NCI-H2196 treated with DMSO at 0.1 percent for 48 hours (cell line): ENCODE data around the gene INPP5B.
A peak's percentile ranks its signal among the peaks of the same experiment; 100 is the strongest.

ENCODE experiments used
- DNase-seq: peaks from one replicate; lab custom pipeline; 2025; ENCODE audit not compliant: unreplicated experiment; lab: John Stamatoyannopoulos, UW

Gene INPP5B

DNA sequence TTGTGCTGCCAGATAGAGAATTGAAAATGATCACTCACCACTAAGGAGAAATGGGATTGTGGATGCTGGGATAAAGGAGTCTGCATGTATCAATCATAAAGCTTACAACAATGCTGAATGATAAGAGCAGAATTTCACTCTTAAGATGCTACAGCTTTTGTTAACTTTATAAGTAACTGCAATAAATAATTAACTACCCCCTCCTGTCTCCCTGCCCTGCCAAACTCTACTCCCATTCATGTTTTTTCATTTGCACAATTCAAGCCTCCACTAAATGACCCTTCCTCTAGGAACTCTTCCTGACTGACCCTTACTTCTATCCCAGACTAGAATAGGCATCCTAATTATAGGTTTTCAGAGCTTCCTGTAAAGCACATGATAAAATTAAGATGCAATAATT, 102.3 kb downstream of the INPP5B start:
- DNase-seq, result no peak

DNA sequence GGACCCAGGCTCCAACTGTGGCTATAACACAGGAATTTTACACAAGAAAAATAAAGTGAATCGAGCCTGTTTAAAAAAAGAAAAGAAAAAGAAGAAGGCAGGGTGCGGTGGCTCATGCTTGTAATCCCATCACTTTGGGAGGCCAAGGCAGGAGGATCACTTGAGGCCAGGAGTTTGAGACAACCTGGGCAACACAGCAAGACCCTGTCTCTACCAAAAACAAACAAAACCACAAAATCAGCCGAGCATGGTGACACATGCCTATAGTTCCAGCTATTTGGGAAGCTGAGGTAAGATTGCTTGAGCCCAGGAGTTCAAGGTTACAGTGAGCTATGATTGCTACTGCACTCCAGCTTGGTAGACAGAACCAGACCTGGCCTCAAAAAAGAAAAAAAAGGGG, 105.2 kb downstream of the INPP5B start:
- no peak for DNase-seq

DNA sequence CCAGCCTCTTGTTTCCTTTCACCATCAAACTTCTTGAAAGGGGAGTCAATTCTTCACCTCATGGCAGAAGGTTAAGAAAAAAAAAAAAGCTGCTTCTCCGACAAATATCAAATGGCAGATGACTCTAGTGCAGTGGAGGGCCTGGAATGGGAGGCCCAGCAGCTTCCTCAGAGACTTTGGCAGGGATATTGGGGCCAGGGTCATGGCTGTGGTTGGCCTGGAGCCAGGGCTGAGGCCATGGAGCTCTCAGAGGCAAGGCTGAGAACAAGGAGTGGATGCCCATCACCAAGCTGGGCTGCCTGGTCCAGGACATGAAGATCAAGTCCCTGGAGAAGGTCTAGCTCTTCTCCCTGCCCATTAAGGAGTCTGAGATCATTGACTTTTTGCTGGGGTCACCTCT, 106.1 kb downstream of the INPP5B start:
- no peak for DNase-seq

DNA sequence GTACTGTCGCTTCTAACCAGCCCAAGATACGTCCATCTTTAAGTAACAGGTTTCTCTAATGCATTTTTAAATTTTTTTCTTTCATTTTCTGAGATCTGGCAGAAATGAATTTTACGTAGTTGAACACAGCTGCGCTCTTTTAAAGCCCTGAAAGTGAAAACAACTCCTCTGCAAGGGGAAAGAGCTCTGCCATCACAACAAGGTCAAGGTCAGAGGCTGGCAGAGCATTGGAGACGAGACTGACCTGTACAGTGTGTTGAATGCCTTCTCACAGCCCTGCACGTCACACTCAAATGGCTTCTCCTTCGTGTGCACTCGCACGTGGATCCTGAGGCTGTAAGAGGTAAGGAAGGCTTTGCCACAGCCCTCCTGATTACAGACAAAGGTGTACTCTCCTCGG, 107.2 kb downstream of the INPP5B start:
- no peak for DNase-seq

DNA sequence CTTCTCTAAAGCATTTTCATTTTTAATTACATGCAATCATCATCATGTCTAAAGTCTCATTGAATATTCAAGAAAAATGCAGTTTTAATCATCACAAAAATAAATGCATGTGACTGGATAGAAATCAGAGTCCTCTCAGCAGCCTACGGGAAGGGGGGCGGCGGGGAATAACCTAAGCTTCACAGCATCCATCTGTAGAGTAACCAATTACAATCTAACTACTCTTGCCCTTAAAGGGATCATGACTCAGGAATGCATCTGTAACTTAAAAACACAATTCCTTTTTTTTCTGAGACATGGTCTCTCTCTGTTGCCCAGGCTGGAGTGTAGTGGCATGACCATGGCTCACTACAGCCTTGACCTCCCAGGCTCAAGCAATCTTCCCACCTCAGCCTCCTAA, 110.1 kb downstream of the INPP5B start:
- no peak for DNase-seq

DNA sequence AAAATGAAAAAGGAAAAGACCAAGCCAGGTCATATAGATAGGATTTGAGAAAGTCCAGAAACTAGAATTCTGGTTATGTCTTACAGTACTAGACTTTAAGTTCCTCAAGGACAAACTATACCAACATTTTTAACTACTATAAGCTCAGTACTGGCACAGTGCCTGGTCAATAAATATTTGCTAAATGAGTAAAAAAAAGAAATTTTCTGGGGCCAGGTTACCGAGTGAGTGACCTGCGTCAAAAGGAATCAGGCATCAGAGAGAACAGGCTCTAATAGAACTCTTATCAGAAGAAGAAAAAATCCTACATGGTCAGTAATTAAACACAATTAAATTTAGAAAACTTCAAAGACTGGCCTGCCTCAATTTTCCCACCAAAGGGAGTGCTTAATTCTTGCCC, 115.0 kb downstream of the INPP5B start:
- no peak for DNase-seq

DNA sequence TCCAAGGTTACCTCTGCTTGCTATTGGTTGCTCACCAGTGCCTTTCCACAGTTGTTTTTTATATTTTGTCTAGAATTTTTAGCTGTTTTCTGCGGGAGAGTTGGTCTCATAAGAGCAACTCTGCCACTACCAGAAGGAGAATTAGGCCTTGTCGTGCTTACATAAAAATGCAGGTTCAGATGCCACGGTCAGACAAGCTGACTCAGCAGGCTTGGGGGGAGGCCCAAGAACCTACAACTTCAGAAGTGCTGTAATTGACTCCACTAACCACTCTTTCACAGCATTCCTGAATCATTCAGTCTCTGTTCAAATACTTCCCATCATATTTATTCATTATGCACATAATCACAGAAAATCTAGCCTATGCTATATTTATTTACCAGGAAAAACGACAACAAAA, 115.7 kb downstream of the INPP5B start:
- DNase-seq, result no peak

DNA sequence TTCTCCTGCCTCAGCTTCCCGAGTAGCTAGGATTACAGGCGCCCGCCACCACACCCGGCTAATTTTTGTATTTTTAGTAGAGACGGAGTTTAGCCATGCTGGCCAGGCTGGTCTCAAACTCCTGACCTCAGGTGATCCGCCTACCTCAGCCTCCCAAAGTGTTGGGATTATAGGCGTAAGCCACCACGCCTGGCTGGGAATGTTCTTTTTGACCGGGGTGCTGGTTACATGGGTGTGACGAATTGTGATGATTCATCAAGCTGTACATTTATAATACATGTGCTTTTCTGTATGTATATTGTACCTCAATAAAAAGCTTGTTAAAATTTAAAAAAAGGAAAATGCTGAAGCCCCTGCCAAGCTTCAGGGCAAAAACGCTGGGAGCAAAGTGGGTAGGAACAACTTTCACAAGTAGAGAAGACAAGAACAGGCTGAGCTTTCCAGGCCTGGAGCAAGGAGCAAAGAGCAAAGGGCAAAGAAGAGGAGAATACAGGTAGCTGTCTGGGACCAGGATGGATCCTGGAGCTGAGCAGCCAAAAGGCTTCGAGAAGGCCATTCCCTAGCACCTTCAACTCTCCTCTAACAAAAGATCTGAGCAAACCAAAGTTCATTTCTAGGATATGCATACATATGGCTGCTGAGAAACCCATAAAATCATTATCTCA, 118.3 kb downstream of the INPP5B start:
- DNase-seq, result no peak

DNA sequence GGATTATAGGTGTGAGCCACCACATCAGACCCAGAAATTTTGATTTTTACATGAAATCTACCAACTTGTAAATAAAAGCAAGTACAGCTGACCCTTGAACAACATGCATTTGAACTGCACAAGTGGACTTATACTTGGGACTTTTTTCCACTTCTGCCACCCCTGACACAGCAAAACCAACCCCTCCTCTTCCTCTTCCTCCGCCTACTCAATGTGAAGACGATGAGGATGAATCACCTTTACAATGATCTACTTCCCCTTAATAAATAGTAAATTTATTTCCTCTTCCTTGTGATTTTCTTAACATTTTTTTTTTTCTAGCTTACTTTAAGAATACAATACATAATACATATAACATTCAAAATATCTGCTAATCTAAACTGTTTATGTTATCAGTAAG, 121.3 kb downstream of the INPP5B start:
- no peak for DNase-seq

DNA sequence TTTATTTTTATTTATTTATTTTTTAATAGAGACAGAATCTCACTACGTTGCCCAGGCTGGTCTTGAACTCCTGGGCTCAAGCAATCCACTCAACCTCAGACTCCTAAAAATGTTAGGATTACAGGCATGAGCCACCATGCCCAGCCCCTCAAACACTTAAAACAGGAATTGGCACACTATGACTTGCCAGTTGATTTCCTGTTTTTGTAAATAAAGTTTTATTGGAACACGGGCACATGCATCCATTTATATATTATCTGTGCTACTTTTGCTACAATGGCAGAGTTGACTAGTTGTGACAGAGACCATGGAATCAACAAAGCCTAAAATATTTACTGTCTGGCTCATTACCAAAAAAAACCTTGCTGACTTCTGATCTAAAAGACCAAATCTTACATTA, 122.9 kb downstream of the INPP5B start:
- no peak for DNase-seq

DNA sequence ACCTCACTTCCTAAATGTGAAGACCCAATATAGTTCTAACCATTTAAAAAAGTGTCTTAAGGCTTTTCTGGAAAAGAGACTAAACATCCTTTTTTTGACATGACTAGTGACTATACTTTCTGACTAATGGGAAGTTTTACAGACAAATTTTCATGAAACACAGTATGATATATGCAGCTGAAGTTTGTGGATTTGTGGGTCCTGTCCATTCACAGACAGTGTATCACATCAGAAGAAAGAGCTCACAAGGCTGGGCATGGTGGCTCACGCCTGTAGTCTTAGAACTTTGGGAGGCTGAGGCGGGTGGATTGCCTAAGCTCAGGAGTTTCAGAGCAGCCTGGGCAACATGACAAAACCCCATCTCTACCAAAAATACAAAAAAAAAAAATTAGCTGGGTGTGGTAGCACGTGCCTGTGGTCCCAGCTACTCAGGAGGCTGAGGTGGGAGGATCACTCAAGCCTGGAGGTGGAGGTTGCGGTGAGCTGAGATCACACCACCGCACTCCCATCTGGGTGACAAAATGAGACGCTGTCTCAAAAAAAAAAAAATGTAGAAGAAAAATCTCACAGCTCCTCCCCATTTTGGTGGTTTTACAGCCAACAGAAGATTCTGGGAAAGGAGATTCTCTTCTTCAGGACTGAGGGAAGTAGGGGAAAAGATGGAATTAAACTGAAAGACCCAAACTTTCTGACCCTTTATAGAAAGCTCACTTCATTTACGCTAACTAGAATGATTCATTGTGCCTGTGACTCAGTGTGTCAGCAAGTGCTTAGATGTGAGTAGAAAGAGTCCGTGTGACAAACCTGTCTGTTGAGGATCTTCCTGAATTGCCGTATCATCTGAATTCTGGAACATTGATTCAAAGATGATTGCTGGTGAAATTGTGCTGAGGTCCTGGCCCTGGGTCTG, 123.7 kb downstream of the INPP5B start:
- DNase-seq, result no peak

DNA sequence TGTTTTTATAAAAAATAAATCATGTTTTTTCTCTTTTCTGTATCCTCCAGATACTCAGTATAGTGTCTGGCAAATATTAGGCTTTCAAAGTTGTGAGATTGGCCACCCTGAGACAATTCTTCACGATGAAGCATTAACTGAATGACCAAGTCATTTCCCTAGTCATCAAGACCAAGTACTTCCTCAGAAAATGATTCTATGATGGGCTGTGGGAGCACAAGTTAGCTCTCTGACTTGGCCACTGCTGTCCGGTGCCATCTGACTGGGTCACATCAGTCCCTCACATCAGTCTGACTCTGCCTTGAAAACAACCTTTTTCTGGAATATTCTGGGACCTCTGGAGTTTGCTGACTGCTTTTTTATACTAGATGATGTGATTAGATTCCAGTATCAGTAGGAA, 125.4 kb downstream of the INPP5B start:
- no peak for DNase-seq

DNA sequence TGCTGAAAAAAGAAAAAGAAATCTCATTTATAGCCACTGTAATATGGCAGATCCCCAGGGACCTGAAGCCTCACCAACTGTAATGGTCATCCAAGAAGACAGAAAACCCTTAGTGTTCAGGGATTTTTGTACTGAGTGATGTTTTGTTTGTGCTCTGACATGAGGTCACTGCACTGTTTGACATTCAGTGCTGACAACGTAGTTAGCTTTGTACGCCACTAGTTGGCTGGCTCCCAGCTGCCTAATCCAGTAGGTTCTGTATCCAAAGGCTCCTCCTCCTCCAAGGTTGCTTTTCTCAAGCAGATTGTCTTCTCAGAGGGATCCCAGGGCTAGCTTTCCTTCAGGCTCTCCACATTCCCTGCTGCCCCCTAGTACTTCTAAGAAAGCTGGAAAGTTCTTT, 129.4 kb downstream of the INPP5B start:
- peak; percentile 36 for DNase-seq

DNA sequence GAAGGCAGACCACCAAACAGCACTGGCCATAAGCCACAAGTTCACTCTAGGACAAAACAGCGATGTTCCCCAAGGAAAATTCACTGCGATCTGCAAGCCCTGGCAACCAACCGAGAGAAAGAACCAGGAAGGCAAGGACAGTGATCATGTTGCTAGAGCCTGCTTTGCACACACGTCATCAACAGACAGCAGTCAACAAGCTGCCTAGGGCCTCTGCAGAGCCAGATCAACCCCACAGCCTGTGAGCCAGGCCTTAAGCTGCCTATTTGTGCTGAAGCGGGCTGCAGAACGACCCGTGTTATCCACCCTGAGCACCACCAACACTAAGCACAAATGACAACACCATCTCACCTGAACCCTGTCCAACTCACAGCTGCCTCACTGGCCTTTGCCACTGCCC, 132.6 kb downstream of the INPP5B start:
- no peak for DNase-seq

DNA sequence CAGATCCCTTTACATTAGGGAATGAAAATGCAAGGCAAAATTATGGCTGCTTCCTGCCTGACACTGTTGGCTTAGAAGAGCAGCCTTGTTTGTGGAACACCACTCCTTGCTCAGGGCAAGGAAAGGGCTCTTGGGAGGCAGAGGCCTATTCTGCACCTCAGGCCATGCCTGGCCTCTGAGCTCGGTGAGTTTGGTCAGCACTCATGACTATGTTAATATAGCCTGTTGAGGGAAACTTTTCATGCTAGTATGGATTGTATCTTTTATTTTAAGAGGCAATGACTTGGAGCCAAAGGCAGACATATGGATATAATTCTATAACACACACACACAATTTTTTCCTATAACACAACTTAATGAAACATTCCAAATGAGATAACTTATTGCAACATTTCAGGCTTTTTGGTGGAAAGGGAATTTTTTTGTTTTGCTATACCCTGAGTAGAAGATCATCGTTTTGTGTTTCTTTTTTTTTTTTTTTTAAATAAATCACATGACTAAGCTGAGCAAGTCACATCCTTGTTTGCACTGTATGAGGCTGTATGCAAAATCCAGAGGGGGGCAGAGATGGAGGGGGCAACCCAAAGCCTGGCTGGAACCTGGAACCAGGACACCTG, 133.2 kb downstream of the INPP5B start:
- DNase-seq, result no peak

DNA sequence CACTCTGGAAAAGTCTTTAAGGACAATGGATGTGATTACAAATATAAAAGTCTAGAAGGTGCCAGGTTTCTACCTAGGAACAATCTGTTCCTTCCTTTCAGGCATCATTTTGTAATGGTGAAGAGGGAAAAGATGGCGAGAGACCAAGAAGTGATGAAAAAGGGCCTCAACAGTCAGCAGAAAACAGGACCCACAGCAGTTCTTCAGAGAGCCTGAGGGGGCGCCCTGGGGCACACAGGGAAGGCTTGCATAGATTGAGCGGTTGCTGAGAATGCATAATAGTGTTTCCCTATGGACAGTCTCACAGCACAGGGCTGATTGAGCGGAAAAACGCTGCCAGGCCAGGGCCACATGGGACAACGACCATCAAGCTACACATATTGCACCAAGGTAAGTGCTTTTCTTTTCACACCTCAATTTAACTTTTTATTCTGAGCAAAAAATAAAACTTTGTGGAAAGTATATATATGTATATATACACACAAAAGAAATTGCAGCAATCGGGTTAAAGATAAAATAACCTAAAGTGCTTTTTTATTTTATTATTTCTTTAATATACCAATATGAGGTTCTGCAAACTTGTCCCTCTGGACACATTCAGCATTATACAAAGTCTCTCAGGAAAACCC, 135.7 kb downstream of the INPP5B start:
- peak; percentile 79 for DNase-seq
